OCI-M2 (cell line): Measurements from ENCODE around the gene AGBL4.

ENCODE experiments used
- DNase-seq: peaks from one replicate; lab custom pipeline; 2025; ENCODE audit not compliant: unreplicated experiment; lab: John Stamatoyannopoulos, UW

Gene AGBL4

DNA sequence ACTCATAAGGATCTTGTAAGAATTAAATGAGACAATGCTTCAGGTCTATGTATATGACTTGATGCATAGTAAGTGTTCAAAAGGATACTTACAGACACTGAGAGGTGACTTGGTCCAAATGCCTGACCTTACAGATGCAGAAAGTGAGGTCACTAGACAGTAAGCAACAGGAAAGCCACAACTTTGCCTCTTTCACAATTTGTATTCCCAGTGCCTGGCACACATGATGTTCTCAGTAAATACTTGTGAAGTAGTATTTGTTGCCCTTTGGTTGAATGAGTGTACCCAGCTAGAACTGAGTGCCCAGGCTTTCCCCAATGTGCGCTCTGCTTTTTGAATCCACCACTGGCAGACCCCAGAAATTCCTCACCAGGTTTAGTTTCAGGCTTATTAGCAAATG is 1352.2 kb downstream of the AGBL4 start:
- no peak for DNase-seq

DNA sequence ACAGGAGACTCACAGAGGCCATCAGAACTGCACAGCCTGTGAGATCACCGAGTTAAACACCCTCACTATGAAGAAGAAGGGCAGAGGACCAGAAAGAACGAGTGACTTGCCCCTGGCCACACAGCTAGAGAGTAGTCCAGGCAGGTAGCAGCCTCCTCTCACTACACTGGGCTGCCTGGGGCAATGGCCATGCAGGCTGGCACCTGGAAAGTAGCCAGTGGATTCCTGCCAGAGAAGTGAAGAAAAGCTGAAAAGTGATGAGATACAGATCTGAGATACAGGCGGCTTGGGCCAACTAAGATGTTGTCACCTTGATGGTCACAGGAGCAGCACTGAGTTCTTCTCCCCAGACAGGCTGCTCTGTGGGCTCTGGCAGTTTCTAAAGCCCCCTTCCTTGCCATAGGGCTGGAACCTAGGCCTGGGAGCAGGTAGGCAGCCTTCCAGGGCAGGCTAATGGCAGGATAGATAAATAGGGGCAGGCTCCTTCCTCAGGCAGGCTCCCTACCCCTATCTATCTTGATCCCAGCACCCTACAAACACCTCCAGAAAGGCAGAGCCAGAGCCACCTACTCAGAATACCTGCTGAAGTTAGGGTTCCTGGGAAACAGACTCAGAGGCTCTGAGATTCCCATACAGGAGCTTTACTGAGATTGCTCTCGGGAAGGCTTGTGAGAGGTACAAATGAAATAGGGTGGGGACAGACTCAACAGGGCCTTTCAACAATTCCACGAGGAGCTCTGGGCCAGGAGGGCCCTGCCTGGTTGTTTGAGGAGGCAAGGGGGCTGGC is 1353.3 kb downstream of the AGBL4 start:
- no peak for DNase-seq

DNA sequence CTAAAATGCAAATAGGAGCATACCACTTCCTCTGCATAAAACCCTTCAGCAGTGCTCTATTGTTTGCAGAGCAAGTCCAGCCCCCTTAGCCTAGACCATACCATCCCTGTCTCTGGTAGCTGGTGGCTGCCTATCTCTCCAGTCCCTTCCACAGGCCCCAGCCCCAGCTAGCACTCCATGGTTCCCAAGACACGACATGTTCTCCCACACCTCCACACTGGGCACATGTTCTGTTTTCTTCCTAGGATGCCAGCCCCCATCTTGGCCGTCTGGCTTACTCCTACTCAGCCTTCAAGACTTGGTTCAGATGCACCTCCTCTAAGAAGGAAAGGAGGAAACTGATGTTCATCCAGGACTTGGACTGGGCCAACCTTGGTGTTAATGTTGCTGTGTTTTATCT is 1355.4 kb downstream of the AGBL4 start:
- DNase-seq: no peak

DNA sequence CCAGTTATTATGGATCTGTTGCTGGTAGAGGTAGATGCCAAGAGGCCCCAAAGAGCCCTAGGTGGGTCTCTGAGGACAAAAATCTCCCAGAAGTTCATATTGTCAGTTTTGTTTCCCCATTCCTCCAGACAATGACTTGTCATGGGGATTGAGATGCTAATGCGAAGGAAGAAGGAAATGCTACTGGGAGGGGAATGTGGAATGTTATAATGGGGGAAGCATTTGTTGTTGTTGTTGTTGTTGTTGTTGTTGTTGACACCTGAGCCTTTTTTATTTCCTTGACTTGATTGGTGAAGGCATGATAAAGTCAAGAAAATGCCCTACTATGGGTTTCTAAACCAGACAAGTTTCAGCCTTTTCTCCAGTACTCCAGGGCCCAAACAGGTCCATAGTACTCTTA is 1356.0 kb downstream of the AGBL4 start:
- no peak for DNase-seq

DNA sequence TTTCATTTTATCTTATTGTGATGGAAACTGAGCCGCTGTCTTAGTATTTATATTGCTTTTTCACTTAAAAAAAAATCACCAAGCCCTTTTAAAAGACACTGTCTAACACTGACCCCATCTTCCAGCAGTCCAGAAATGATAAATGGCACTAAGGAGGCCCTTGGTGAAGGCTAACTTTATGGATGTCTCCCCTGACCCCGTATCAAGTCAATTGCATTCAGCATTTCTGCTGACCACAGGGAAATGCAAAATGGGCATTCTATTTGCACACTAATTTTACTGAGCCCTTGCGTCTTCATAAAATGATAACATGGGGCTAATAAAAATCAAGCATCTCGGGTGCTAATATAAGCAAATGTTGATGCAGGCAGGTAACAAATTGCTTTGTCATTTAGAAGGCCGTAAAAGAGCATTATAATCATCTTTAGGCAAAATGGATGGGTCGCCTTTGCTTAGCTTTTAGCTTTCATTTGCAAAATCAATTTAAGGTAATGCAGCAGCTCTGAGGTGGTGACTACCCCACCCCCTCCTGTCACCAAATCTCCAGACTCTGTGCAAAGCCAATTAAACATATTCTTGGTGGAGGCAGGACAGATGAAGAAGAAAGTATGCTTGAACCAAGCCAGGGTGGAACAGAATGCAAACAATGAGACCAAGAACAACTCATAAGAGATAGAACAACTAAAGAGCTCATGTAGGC is 1357.9 kb downstream of the AGBL4 start:
- no peak for DNase-seq

DNA sequence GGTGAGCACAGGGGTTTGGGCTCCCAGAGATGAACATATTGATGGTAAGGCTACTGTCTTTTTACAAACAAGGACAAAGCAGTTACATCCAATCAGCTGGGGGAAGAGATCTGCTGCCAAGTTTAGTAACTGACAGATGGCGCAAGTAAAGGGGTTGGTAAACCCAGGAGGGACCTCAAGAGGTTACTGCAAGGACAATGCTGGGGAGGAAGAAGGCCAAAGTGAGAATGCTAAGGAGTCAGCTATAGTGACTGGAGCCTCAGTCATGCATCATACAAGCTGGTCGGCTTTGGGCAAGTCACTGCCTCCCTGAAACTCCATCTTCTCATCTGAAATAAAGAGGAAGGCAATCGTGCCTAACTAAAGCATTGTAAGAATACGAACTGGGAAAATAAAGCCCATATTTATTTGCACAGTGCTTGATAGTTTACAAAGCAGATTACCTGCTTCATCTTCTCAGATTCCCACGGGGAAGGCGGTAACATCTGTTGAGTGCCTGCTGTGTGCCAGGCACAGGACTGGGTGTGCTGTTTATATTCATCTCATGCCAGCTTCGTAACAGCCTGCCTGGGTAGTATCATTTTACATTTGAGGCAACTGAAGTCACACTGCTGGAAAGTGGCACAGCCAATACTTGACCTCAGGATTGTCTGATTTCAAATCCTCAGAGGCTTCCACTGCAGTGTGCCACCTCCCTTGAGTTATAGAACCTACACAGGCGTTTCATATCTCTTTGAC is 1361.9 kb downstream of the AGBL4 start:
- DNase-seq: no peak

DNA sequence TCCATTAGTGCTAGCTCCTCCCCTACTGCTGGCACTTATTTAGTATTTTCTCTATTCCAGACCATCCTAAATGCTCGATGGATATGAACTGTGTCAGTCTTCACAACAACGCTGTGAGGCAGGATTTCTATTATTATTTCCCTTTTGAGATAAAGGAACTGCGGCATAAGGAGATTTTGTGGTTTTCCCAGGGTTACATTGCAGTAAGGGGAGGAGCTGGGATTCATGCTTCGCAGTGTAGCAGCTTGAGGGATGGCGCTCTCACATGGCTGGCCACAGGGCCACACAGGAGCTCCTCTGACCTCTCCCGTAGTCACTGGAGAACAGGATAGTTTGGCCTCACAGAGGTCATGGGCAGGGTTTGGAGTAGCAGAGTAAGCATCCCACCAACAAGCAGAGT is 1364.0 kb downstream of the AGBL4 start:
- DNase-seq: no peak

DNA sequence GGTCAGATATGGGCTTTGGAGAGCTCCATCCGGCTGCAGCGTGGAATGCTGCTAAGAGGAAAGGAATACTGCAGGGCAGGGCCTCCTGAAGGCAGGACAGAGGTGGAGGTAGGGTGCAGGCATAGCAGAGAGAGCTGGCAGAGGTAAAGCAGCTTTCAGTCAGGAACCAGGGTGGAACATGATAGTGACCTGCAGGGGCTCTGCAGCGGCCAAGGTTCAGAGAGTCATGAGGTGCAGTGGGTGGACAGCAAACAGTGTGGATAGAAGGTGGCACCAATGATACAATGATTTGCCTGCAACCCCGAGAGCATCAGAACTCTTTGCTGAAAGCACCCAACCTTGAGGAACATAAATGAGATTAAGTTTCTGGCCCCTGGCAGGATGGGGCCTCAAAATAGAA is 1366.3 kb downstream of the AGBL4 start:
- DNase-seq: no peak

DNA sequence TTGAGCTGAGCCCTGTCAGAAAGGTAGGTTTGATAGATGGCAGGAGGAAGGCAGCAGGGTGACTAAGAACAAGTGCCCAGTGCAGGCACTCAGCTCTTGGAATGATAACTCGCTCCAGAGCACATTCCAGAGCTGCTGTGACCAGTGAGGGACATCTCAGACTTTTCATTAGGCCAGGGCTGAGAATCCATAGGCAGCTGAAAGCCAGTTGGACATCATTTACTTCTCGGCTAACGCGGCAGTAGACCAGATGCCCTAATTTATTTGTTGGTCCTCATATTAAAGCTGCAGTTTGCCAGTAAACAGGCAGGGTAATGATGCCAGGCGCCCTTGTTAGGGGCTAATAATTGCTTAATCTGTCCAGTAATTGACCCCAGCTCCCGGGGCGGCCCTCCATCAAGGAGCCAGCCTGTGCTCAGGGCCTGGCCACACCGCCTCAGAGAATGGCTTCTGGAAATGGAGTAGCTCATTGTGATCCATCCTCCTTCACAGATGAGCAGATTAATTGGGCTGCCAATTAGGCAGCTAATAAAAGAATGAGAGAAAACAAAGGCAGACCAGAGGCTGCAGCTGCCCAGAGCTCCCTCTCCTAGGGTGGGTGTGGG is 1369.0 kb downstream of the AGBL4 start:
- DNase-seq: no peak

DNA sequence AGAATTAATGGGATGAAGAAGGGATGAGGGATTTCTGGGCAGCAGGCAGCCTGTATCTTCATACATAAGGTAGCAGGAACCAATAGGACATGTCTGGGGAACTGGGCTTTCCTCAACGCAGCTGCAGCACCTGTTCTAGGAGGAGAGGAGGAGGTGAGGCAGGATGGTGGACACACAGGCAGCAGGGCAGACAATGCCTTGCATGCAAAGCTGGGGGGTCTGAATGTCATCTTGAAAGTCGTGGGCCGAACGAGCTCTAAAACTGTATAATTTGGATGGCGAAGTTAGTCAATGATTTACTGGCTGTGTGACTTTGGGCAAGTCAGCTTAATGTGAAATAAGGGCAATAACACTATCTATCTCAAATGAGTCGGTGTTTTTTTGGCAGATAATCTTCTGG is 1371.4 kb downstream of the AGBL4 start:
- no peak for DNase-seq

DNA sequence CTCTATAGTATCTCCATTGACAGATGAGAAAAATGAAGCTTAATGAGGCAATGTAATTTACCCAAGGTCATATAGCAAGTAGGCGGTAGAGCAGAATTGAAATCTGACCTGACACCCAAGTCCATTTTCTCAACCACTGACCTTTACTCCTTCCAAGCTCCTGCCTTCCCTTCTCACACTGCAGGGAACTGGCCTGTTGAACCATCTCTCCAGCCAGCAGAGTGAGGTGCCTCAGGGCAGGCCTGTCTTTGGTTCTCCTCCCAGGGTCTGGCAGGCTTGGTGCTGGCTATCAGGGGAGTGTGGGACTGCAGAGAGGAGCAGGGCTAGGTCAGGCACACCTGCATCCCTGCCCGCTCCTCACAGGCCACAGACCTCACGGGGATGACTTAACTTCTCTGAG is 1373.9 kb downstream of the AGBL4 start:
- DNase-seq: no peak

DNA sequence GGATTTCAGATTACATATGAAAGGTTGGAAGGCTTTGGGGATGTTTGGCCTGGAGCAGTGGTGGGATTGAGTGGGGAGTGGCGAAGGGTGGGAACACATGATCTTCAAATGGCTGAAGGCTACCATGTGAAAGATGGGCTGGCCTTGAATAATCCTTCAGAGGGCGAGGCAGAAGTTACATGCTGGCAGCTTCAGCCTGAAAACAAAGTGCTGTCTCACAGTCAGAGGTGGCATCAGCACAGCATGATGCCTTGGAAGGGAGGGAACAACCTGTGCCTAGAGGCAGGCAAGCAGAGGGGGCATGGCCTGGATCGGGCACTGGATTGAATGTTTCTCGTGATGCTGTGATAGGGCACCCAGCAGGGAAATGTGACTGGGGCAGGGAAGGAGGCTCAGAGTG is 1377.9 kb downstream of the AGBL4 start:
- DNase-seq: no peak

DNA sequence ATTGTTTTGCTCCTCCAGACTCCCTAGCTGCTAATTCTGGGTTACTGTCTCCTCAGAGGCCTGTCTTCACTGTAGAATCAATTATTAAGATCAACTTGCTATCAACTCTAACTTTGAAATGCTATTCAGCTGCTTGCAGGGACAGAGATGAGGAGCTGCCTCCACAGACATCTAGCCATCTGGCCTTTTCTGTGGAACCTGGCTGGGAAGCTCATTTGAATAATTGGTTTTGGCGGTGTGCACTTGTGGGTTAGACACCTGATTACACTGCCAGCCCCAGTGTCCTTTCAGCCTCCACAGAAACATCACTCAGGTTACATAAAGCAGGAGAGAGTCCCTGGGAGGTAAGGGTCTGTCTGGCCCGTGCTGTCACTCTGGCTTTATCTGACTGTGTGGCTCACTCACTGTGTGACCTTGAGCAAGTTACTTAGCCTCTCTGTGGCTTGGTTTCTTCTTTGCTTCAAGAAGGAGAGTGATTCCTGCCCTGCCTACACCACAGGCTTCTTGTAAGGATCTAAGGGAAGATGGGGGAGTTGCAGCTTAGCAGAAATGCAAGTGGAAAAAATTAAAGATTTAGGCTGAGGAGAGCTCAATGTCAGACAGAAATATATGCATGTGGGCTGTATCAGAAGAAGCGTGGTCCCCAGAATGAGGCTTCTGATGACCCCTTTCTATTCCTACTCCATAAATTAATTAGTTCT is 1378.7 kb downstream of the AGBL4 start:
- no peak for DNase-seq

DNA sequence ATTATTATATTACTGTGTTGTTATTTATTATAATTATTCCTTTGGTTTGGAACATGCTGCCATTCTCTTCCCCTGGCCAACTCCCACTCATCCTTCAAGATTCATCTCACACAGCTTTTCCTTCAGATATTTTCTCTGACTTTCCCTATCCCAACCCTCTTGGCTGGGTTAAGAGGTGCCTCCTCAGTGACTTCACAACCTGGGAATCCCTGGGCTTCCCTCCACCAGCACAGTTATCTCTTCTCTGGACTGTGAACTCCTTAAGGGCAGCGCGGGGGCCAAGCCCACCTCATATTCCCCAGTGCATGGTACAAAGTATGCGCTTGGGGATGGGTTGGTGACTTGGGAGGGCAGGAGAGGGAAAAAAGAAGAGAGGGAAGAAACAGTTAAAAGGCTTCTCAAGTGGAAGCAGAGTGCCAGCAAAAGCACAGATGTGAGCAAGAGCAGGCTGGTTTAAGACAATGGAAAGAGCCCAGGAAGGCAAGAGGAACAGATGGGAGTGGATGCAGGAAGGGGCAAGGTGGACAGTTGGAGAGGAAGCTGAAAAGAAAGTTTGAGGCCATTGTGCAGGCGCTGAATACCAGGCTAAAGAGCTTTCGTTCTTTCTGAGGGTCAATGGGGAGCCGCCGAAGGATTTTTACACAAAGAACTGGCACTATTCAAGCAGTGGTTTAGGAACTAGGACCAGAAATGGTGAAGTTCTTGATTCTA is 1379.4 kb downstream of the AGBL4 start:
- DNase-seq: no peak

DNA sequence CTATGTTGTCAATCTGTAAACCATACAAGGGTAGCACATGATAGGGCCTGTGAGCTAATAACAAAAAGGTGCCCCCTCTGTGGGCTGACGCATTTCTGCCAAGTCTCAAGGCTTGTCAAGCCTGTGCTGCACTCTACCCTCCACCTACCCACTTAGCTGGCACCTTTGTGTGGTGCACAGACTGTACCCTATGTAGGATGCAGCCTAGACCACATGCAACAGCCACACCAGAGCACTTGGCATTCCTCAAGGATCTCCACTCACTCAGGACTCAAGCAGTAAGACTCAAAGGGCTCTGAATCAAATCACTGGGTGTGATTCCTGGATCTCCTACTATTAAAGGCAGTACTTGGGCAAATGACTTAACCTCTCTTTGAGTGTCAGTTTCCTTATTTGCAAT is 1380.6 kb downstream of the AGBL4 start:
- no peak for DNase-seq

DNA sequence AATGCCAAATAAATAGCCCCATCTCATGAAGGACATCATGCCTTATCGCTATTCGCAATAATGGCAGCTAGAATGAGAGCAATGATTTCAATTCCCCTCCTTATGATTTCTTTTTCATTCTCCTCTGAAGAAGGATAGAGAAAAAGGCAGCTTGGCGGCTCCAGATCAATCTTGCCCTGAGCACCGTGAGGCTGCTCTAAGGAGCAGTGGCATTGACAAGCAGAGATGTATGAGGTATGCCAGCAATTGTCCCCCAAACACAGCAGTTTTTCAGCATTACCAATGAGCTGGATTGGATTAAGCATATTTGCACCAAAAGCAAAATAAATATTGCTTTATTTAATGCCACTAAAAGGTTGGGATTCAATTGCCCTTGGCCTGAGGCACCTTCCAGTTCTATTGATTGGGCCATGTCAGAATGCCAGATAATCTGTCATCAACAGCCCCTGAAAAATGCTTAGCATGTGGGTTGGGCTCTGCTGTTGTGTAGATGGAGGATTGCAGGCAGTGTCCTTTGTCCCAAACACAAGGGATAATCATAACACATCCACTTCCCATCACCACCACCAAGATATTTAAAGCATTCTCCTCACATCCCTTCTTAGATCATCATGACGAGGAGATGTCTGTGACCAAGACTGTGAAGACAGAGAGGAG is 1382.8 kb downstream of the AGBL4 start:
- DNase-seq: no peak

DNA sequence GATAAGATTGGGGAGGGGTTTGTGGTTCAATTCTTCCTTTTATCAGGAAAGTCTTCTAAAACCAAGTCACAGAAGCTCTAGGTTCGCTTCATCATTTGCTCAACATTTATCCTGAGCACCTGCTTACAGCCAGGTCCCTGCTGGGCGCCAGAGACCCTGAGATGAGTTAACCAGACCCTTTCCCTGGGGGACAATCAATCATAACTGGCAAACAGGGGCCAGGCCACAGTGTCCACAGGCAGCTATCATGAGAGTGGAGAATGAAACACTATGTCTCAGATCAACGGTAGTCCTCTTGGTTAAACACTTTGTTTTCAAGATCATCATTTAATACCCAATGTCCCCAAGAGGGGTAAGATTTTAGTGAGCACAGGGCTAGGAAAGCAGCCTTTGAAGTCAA is 1393.9 kb downstream of the AGBL4 start:
- no peak for DNase-seq

DNA sequence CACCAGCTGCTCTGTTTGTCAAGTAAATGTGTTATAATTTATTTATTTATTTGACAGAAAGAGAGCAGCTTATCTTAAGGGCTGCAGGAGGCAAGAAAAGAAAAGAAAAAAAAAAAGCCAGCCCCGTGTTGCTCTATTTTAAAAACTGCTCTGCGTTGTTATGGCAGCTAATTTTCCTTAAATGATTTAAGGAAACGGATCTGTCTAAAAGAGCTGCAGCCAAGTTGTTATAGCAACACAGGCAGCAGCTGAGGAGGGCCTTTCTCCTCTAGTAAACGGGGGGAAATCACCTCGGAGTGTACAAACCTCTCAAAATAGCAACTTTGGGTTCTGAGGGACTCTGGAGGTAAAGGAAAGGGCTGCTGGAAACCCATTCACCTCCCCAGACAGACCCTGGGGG is 1396.3 kb downstream of the AGBL4 start:
- no peak for DNase-seq

DNA sequence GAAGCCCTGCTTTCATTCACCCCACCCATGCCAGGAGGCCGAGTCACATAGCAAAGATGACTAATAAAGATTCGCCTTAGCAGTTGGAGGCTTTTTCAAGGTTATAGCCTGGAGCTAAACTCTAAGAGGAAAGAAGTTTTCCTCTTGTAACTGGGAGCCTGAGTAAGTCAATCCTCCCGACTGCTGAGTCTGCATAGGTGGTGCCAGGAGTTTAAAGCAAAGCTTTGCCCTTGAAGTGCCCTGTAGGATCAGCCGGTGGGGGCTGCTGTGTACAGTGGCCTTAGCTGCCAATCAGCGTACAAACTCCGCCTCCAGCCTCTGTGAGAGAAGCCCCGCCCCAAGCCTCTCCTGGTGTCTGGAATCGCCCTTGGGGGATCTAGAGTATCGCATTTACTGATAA is 1404.2 kb downstream of the AGBL4 start:
- no peak for DNase-seq

DNA sequence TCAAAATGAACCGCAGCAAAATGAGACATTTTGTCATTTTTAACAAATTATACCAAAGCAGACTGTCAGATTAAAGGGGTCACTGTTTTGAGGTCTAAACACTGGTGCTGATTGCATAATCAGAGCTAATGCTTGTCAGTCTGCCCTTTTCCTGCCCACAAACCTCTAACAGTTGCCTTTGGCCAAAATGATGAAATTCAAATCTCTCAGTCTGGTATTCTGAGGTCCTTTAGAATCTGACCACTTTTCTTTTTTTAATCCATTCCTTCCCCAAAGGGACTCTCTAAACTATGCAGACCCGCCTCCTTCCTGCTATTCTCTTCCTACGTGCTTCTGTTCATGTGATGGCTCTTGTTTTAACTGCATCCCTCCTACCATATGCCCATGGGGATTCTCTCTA is 1406.5 kb downstream of the AGBL4 start:
- no peak for DNase-seq
